NCI-H510A (cell line): ENCODE measurements around the gene BET1.
A peak's percentile ranks its signal among the peaks of the same experiment; 100 is the strongest.
"Not testable (repeated sequence)": the region's sequence is repeated elsewhere in the genome, so short reads cannot be mapped to it uniquely, and the experiment has no call there.

Source experiments
- DNase-seq: peaks from one replicate; lab custom pipeline; 2025; lab: John Stamatoyannopoulos, UW

The BET1 gene

GRCh38 chr7:94004024-94004951 lies at the start of gene BET1:
TSS of gene BET1 (minus strand) at chr7:94004355. CDS start at chr7:94004216, 139 bp downstream.
- peak; percentile 75 for DNase-seq

GRCh38 chr7:94053532-94053931 lies 49.4 kb upstream of the BET1 start:
- no peak for DNase-seq

GRCh38 chr7:94052398-94053180 lies 48.4 kb upstream of the BET1 start:
- no peak for DNase-seq

GRCh38 chr7:94050046-94050445 lies 45.9 kb upstream of the BET1 start:
- no peak for DNase-seq

DNA sequence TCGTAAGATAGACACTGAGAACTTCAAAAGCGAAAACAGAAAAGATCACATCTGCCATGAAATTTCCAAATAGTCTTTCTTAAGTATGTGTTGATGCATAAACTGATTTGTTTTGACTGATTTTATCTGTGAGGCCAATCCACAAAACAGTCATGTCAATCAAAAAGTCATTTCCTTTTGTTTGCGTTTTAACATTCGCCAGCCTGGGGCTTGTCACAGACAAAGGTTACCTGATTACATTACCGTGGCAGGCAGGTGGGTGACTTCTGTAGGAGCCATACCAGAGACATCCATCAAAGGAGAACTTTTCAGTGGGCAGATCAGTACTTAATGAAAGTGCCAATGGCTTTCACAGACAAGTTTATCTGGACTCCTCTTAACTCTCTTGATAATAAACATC lies 45.5 kb upstream of the BET1 start:
- no peak for DNase-seq

- DNase-seq, result no peak
These were observed 44.6 kb upstream of the BET1 start for GRCh38 chr7:94048755-94049154.

GRCh38 chr7:94047956-94048355 lies 43.8 kb upstream of the BET1 start:
- no peak for DNase-seq

DNA sequence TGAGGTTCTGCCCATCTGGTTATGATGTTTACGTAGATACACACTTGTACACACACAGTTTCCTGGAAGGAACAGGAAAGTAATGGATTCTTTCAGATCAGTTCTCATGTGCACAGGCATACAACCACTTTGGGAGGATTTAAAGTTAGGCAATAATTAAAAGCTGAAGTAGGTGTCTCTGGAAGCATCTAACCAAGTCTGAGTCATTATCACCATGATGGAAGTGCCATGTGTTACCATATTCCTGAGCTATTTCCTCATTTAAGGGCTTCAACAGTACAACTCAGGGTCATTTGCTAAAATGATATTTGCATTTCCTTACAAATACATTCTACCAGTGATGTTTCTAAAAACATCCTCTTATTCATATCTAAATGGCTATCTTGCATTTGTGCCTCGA lies 41.4 kb upstream of the BET1 start:
- DNase-seq, result no peak

DNA sequence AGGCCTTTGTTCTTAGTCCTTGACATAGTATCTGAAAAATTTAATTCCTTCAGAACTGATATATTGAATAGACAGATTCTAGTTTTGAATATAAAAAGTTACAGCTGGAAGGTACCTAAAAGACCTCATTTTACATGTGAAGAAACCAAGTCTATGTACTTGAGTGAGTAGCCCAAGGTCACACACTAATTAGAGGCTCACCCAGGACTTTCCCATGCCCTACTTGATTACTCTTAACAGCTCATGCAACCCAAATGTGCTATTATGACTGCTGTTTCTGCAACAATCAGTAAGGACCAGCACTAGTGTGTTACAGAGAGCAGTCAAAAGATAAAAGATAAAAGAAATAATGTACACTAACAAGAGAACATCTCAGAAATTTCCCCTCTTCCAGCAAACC lies 40.7 kb upstream of the BET1 start:
- DNase-seq, result no peak

- no peak for DNase-seq
These were observed 39.1 kb upstream of the BET1 start for GRCh38 chr7:94043299-94043698.

DNA sequence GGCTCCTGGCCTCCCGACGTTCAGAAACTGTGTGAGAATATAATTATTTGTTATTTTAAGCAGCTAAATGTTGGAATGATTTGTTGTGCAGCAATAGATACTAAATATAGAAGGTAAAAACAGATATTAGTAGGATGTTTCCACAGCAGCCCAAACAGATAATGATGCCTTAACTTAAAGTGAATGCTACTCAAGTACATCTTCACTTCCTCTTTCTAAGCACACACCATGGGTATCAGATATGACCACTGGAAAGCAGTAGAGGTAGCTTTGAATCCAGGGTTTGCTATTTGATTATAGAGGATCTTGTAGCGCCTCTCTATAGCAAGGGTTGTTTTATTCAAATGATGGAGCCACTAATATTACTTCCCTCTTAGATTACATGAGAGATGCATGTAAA lies 38.2 kb upstream of the BET1 start:
- no peak for DNase-seq

DNA sequence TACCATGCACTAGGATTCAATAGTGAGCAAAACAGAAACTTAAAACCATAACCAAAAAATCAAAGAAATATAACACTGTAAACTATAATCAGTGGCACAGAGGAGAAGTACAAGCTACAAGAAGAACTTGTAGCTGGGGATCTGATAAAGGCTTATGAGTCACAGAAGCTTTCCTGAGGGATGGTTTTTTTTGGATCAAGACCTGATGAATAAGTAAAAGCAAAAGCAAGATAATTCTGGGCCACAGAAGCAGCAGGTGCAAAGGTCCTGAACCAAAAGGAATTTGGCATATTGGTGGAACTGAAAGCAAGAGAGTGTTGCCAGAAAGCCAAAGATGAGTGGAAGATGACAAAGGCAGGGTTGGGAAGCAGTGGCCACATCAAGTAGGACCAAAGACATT lies 37.4 kb upstream of the BET1 start:
- DNase-seq, result no peak

- DNase-seq, result no peak
These were observed 36.1 kb upstream of the BET1 start for GRCh38 chr7:94040254-94040653.

GRCh38 chr7:94039368-94040035 lies 35.3 kb upstream of the BET1 start:
- no peak for DNase-seq

- no peak for DNase-seq
These were observed 27.7 kb upstream of the BET1 start for GRCh38 chr7:94031865-94032264.

- no peak for DNase-seq
These were observed 26.5 kb upstream of the BET1 start for GRCh38 chr7:94030634-94031033.

- DNase-seq, result no peak
These were observed 25.8 kb upstream of the BET1 start for GRCh38 chr7:94029976-94030375.

DNA sequence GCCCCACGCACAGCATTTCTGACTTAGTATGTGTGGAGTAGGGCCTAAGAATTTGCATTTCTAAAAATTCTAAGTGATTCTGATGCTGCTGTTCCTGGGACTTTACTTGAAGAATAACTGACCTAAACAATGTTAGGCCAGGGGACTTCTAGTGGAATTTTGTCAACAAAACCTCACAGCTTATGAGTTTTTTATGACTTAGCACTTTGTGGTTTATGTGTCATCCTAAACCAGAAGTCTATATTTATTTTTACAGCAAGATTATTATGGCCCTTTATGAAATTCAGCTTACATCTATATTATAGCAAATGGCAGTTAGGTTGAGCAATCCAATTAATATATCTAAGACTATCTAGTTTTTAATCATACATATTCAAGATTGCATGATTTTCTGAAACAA lies 24.6 kb upstream of the BET1 start:
- no peak for DNase-seq

GRCh38 chr7:94026619-94027018 lies 22.5 kb upstream of the BET1 start:
- not testable (repeated sequence) for DNase-seq

- DNase-seq, result no peak
These were observed 18.4 kb upstream of the BET1 start for GRCh38 chr7:94022550-94022949.

GRCh38 chr7:94016786-94017185 lies 12.6 kb upstream of the BET1 start:
- DNase-seq, result no peak

GRCh38 chr7:94015538-94015937 lies 11.4 kb upstream of the BET1 start:
- no peak for DNase-seq

- DNase-seq, result no peak
These were observed 8.6 kb upstream of the BET1 start for GRCh38 chr7:94012746-94013145.
